Chondrocyte (in vitro differentiated cells): ENCODE data around the gene SLC9A7. TPM values are rescaled to one million over a fixed set of nuclear protein-coding genes. Genes with fewer than 3 reads are reported as not detected.

Experiments
- DNase-seq: peaks from one replicate; pipeline ENCODE4 v3.0.0; 2021; ENCODE audit warnings: mixed read lengths, low spot score
- H3K27ac Mint-ChIP-seq: one replicate; pipeline ENCODE4 v1.8.0; 2021; ENCODE audit warnings: mild to moderate bottlenecking, moderate library complexity, mixed read lengths; ENCODE audit not compliant: unreplicated experiment
- H3K27me3 Mint-ChIP-seq: 2 replicates; pipeline ENCODE4 v1.8.0; 2021; ENCODE audit warnings: low read depth, mixed read lengths
- H3K36me3 Mint-ChIP-seq: 2 replicates; pipeline ENCODE4 v1.8.0; 2021; ENCODE audit warnings: low read depth, mixed read lengths
- H3K4me1 Mint-ChIP-seq: 2 replicates; pipeline ENCODE4 v1.8.0; 2021; ENCODE audit warnings: low read depth, mild to moderate bottlenecking, mixed read lengths
- H3K4me3 Mint-ChIP-seq: one replicate; pipeline ENCODE4 v1.8.0; 2021; ENCODE audit warnings: mild to moderate bottlenecking, moderate library complexity, mixed read lengths; ENCODE audit not compliant: unreplicated experiment
- H3K9me3 Mint-ChIP-seq: 2 replicates; pipeline ENCODE4 v1.8.0; 2021; ENCODE audit warnings: low read depth, mixed read lengths
- CTCF ChIP-seq: fragments of 200-600 bp; sonication (generic); IDR thresholded peaks from 2 replicates; pipeline ENCODE4 v1.5.0; 2021; ENCODE audit warnings: antibody characterized with exemption, mild to moderate bottlenecking, moderate library complexity
- total RNA-seq: library from RNA; stranded (reverse); gene quantifications from 3 replicates; pipeline ENCODE4 v1.2.1, GENCODE V29; 2021

SLC9A7 gene
- total RNA-seq, 1 donor from 2014 or later: 6.1 TPM

- H3K27me3 Mint-ChIP-seq: no peaks in the 10 kb centered on the region
- no peak for TF ChIP-seq CTCF
- H3K36me3 Mint-ChIP-seq: no peaks in the 10 kb centered on the region
- peaks cover 6% of the 10 kb centered on the region for H3K9me3 Mint-ChIP-seq
- H3K27ac Mint-ChIP-seq: no peak overlapping the region
- no peak for DNase-seq
- no peak overlapping the region for H3K4me3 Mint-ChIP-seq
- H3K4me1 Mint-ChIP-seq: peaks cover 21% of the 10 kb centered on the region
Measured at GRCh38 chrX:46649421-46650260, 109.3 kb downstream of the SLC9A7 start.

GRCh38 chrX:46648660-46649059 is 110.3 kb downstream of the SLC9A7 start:
- Mint-ChIP-seq H3K4me1 (peaks cover 21% of the 10 kb centered on the region), H3K27me3 (no peaks in the 10 kb centered on the region), H3K4me3 (no peak overlapping the region), H3K27ac (no peak overlapping the region), H3K36me3 (no peaks in the 10 kb centered on the region), H3K9me3 (peaks cover 6% of the 10 kb centered on the region)
- no peak for DNase-seq
- no peak for TF ChIP-seq CTCF

- Mint-ChIP-seq H3K27me3 (no peaks in the 10 kb centered on the region), H3K27ac (no peak overlapping the region), H3K4me3 (no peak overlapping the region), H3K36me3 (no peaks in the 10 kb centered on the region), H3K4me1 (peaks cover 21% of the 10 kb centered on the region), H3K9me3 (peaks cover 6% of the 10 kb centered on the region)
- TF ChIP-seq CTCF: no peak
- DNase-seq: no peak
Measured at GRCh38 chrX:46647251-46647650, 111.7 kb downstream of the SLC9A7 start.

- Mint-ChIP-seq H3K36me3 (no peaks in the 10 kb centered on the region), H3K4me1 (peaks cover 21% of the 10 kb centered on the region), H3K27me3 (no peaks in the 10 kb centered on the region), H3K4me3 (no peak overlapping the region), H3K9me3 (peaks cover 6% of the 10 kb centered on the region), H3K27ac (no peak overlapping the region)
- no peak for TF ChIP-seq CTCF
- DNase-seq: no peak
Measured at GRCh38 chrX:46645614-46646013, 113.3 kb downstream of the SLC9A7 start.

- DNase-seq: no peak
- Mint-ChIP-seq H3K4me3 (no peak overlapping the region), H3K4me1 (peaks cover 2% of the 10 kb centered on the region), H3K9me3 (peaks cover 3% of the 10 kb centered on the region), H3K27ac (no peak overlapping the region), H3K27me3 (no peaks in the 10 kb centered on the region), H3K36me3 (no peaks in the 10 kb centered on the region)
- TF ChIP-seq CTCF: no peak
Measured at GRCh38 chrX:46643636-46644035, 115.3 kb downstream of the SLC9A7 start.
